Loucy (cell line): ENCODE data around the gene RAD50.

Experiments
- CTCF ChIP-seq: fragments of 200-600 bp; sonication (generic); conservative IDR thresholded peaks from 2 replicates; pipeline ENCODE4 v1.5.1; 2014; ENCODE audit warnings: mild to moderate bottlenecking, antibody characterized with exemption, low read length
- EZH2phosphoT487 ChIP-seq: fragments of 200-600 bp; IDR thresholded peaks from 2 replicates; pipeline ENCODE4 v1.6.1; 2018; ENCODE audit warnings: antibody characterized with exemption, mild to moderate bottlenecking, moderate library complexity, borderline replicate concordance

- TF ChIP-seq CTCF: no peak
- no peak for TF ChIP-seq EZH2phosphoT487
Measured at GRCh38 chr5:132540764-132541163, 16.0 kb upstream of the RAD50 start.
